ENCODE results near the gene OSBPL10. TPM values are rescaled to one million over a fixed set of nuclear protein-coding genes. Genes with fewer than 3 reads are reported as not detected.

Gene OSBPL10
- polyA plus RNA-seq, 6 donors from 2014 or later: 28.7 to 65.6 (median 40.0) TPM

GRCh38 chr3:31927811-31928210 lies 53.3 kb downstream of the OSBPL10 start:
- Mint-ChIP-seq H3K27ac (peak overlapping the region; percentile 35 to 87 (median 80)), H3K9me3 (peaks cover 0 to 2% (median 0%) of the 10 kb centered on the region in 7 donors), H3K27me3 (no peaks in the 10 kb centered on the region), H3K36me3 (peaks cover 7 to 8% of the 10 kb centered on the region in 2 donors), H3K4me3 (peak overlapping the region in 7 of 8 donors; percentile 0 to 85 (median 52)), H3K4me1 (peaks cover 54 to 82% (median 68%) of the 10 kb centered on the region in 3 donors)
- ATAC-seq (ENCODE audit: low read depth in 2 of 2): peak; percentile 49 to 54
- no peak for DNase-seq

- DNase-seq (no peak), ATAC-seq (ENCODE audit: low read depth in 2 of 2) (peak; percentile 48 to 56)
- H3K27ac Mint-ChIP-seq: peak overlapping the region in 4 of 6 donors; percentile 78 to 86 (median 80)
- peaks cover 53 to 84% (median 71%) of the 10 kb centered on the region in 3 donors for H3K4me1 Mint-ChIP-seq
- H3K9me3 Mint-ChIP-seq: peaks cover 0 to 2% (median 0%) of the 10 kb centered on the region in 7 donors
- H3K36me3 Mint-ChIP-seq: peaks cover 7 to 8% of the 10 kb centered on the region in 2 donors
- no peaks in the 10 kb centered on the region for H3K27me3 Mint-ChIP-seq
- H3K4me3 Mint-ChIP-seq: peak overlapping the region in 3 of 8 donors; percentile 40 to 61 (median 55)
These were observed 54.5 kb downstream of the OSBPL10 start for GRCh38 chr3:31926543-31926942.

DNA sequence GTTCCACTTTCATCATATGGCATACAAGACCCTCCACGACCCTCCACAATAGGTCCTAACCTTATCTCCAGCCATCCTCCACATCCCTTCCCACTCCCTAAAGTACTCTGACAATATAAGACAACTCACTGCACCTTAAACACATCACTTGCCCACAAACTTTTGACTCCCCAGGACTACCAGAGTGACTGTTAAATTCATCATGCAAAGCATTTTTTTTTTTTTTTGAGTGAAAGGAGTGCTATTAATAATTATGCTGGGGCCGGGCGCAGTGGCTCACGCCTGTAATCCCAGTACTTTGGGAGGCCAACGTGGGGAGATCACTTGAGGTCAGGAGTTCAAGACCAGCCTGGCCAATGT lies 55.8 kb downstream of the OSBPL10 start:
- ATAC-seq (ENCODE audit: low read depth in 2 of 2) (no peak), DNase-seq (no peak)
- Mint-ChIP-seq H3K9me3 (peaks cover 0 to 6% (median 3%) of the 10 kb centered on the region in 7 donors), H3K4me3 (peak overlapping the region in 5 of 8 donors; percentile 3 to 60 (median 27)), H3K4me1 (peaks cover 49 to 79% (median 68%) of the 10 kb centered on the region in 3 donors), H3K27me3 (no peaks in the 10 kb centered on the region), H3K27ac (peak overlapping the region in 4 of 6 donors; percentile 48 to 88 (median 78)), H3K36me3 (peaks cover 5 to 8% of the 10 kb centered on the region in 2 donors)

GRCh38 chr3:31924610-31925270 lies 56.3 kb downstream of the OSBPL10 start:
- H3K4me3 Mint-ChIP-seq: peak overlapping the region in 4 of 8 donors; percentile 3 to 60 (median 32)

GRCh38 chr3:31922962-31923361 lies 58.1 kb downstream of the OSBPL10 start:
- Mint-ChIP-seq H3K4me1 (peaks cover 68 to 83% (median 83%) of the 10 kb centered on the region in 3 donors), H3K36me3 (peaks cover 14 to 18% of the 10 kb centered on the region in 2 donors), H3K4me3 (no peak overlapping the region), H3K9me3 (peaks cover 0 to 16% (median 9%) of the 10 kb centered on the region in 7 donors), H3K27me3 (no peaks in the 10 kb centered on the region), H3K27ac (peak overlapping the region in 5 of 6 donors; percentile 23 to 85 (median 80))
- DNase-seq (no peak), ATAC-seq (ENCODE audit: low read depth in 2 of 2) (no peak)

More at GRCh38 chr3:31924610-31925270, 56.3 kb downstream of the OSBPL10 start:
- Mint-ChIP-seq H3K9me3 (peaks cover 0 to 11% (median 8%) of the 10 kb centered on the region in 7 donors), H3K36me3 (peaks cover 10 to 12% of the 10 kb centered on the region in 2 donors), H3K27ac (peak overlapping the region in 4 of 6 donors; percentile 48 to 88 (median 78)), H3K4me1 (peaks cover 53 to 81% (median 71%) of the 10 kb centered on the region in 3 donors), H3K27me3 (no peaks in the 10 kb centered on the region)
- no peak for DNase-seq
- ATAC-seq (ENCODE audit: low read depth in 2 of 2): no peak

DNA sequence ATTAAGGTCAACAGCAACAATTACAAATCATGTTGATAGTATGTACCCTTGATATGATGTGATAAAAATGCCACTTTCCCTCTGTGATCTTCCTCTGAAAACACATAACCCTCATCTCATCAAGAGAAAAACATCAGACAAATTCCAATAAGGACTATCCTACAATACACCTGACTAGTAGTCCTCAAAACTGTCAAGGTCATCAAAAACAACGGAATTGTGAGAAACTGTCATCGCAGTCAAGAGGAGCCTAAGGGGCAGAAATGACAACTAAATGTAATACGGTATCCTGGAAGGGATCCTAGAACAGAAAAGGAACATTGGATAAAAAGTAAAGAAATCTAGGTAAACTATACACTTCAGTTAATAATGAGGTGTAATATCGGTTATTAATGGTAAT lies 59.2 kb downstream of the OSBPL10 start:
- DNase-seq: no peak
- H3K4me1 Mint-ChIP-seq: peaks cover 66 to 83% (median 81%) of the 10 kb centered on the region in 3 donors
- peaks cover 14 to 18% of the 10 kb centered on the region in 2 donors for H3K36me3 Mint-ChIP-seq
- H3K27ac Mint-ChIP-seq: peak overlapping the region in 1 of 6 donors; percentile 21
- peaks cover 0 to 16% (median 9%) of the 10 kb centered on the region in 7 donors for H3K9me3 Mint-ChIP-seq
- no peak overlapping the region for H3K4me3 Mint-ChIP-seq
- ATAC-seq (ENCODE audit: low read depth in 2 of 2): no peak
- no peaks in the 10 kb centered on the region for H3K27me3 Mint-ChIP-seq

DNA sequence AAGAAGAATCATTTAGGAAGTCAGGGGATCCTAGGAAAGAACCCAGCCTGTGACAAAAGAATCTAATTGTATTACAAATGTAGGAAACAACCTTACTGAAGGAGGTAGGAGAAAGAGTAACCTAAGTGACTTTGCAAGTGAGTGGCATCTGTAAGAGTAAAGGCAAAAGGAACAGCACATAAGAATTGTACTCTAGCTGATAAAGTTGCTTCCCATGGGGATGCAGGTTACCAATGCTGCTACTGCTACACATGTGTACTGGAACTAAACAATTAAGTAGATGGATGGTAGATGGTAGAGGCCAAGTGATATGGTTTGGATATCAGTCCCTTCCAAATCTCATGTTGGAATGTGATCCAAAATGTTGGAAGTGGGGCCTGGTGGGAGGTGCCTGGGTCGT lies 60.8 kb downstream of the OSBPL10 start:
- no peaks in the 10 kb centered on the region for H3K27me3 Mint-ChIP-seq
- H3K4me3 Mint-ChIP-seq: peak overlapping the region in 1 of 8 donors; percentile 12
- peaks cover 68 to 80% (median 78%) of the 10 kb centered on the region in 3 donors for H3K4me1 Mint-ChIP-seq
- DNase-seq (no peak), ATAC-seq (ENCODE audit: low read depth in 2 of 2) (no peak)
- H3K27ac Mint-ChIP-seq: peak overlapping the region in 1 of 6 donors; percentile 84
- peaks cover under 1 to 16% (median 9%) of the 10 kb centered on the region in 7 donors for H3K9me3 Mint-ChIP-seq
- peaks cover 15 to 18% of the 10 kb centered on the region in 2 donors for H3K36me3 Mint-ChIP-seq

GRCh38 chr3:31919528-31919927 lies 61.5 kb downstream of the OSBPL10 start:
- Mint-ChIP-seq H3K36me3 (peaks cover 17 to 21% of the 10 kb centered on the region in 2 donors), H3K9me3 (peaks cover 4 to 16% (median 8%) of the 10 kb centered on the region in 7 donors), H3K27ac (peak overlapping the region in 4 of 6 donors; percentile 41 to 91 (median 66)), H3K4me3 (peak overlapping the region in 4 of 8 donors; percentile 3 to 76 (median 28)), H3K4me1 (peaks cover 66 to 78% (median 73%) of the 10 kb centered on the region in 3 donors), H3K27me3 (no peaks in the 10 kb centered on the region)
- DNase-seq: no peak
- no peak for ATAC-seq (ENCODE audit: low read depth in 2 of 2)

GRCh38 chr3:31918179-31919150 lies 62.6 kb downstream of the OSBPL10 start:
- Mint-ChIP-seq H3K9me3 (peaks cover 4 to 16% (median 8%) of the 10 kb centered on the region in 7 donors), H3K36me3 (peaks cover 14 to 21% of the 10 kb centered on the region in 2 donors), H3K27me3 (no peaks in the 10 kb centered on the region), H3K4me1 (peaks cover 67 to 78% (median 68%) of the 10 kb centered on the region in 3 donors), H3K4me3 (peak overlapping the region; percentile 56 to 92 (median 80)), H3K27ac (peak overlapping the region; percentile 69 to 98 (median 96))
- ATAC-seq (ENCODE audit: low read depth in 2 of 2) (peak; percentile 73 to 83), DNase-seq (peak; percentile 29)

GRCh38 chr3:31917303-31918005 lies 63.6 kb downstream of the OSBPL10 start:
- Mint-ChIP-seq H3K4me1 (peaks cover 58 to 69% (median 64%) of the 10 kb centered on the region in 3 donors), H3K4me3 (peak overlapping the region; percentile 38 to 87 (median 70)), H3K27ac (peak overlapping the region; percentile 24 to 92 (median 82)), H3K27me3 (no peaks in the 10 kb centered on the region), H3K9me3 (peaks cover 4 to 16% (median 8%) of the 10 kb centered on the region in 7 donors), H3K36me3 (peaks cover 14 to 21% of the 10 kb centered on the region in 2 donors)
- peak; percentile 17 for DNase-seq
- ATAC-seq (ENCODE audit: low read depth in 2 of 2): peak; percentile 63 to 80

- Mint-ChIP-seq H3K36me3 (peaks cover 0 to 7% of the 10 kb centered on the region in 2 donors), H3K9me3 (peaks cover 0 to 4% (median 0%) of the 10 kb centered on the region in 7 donors), H3K4me1 (peaks cover 41 to 66% (median 45%) of the 10 kb centered on the region in 3 donors), H3K27me3 (no peaks in the 10 kb centered on the region), H3K4me3 (no peak overlapping the region), H3K27ac (no peak overlapping the region)
- DNase-seq (no peak), ATAC-seq (ENCODE audit: low read depth in 2 of 2) (no peak)
These were observed 69.4 kb downstream of the OSBPL10 start for GRCh38 chr3:31911643-31912042.

DNA sequence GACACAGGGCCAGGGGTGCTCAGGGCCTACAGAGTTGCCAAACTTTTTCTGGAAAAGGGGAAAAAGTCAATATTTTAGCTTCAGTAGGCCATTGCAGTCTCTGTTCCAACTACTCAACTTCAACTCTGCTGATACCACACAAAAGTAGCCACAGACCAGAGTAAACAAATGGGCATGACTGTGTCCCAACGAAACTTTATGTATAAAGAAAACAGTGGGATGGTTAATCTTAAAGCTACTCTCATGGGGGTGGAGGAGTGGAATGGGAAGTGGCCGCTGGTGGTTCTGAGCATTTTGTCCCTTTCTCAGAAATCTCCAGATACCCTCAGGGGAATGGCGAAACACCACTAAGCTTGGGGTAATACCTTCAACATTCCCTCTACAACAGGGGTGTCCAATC lies 69.9 kb downstream of the OSBPL10 start:
- Mint-ChIP-seq H3K27ac (no peak overlapping the region), H3K9me3 (peaks cover 0 to 4% (median 0%) of the 10 kb centered on the region in 7 donors), H3K4me1 (peaks cover 40 to 66% (median 45%) of the 10 kb centered on the region in 3 donors), H3K27me3 (no peaks in the 10 kb centered on the region), H3K4me3 (peak overlapping the region in 2 of 8 donors; percentile 9 to 35), H3K36me3 (peaks cover 5 to 7% of the 10 kb centered on the region in 2 donors)
- ATAC-seq (ENCODE audit: low read depth in 2 of 2) (no peak), DNase-seq (no peak)

Data from naive B cell (primary cell).